Measurements from ENCODE around the gene PBX3. TPM values are rescaled to one million over a fixed set of nuclear protein-coding genes. Genes with fewer than 3 reads are reported as not detected.
"Not testable (repeated sequence)": the region's sequence is repeated elsewhere in the genome, so short reads cannot be mapped to it uniquely, and the experiment has no call there.

Gene PBX3
- total RNA-seq, 4 donors from 2014 or later = 19.3 to 41.3 (median 25.1) TPM

DNA sequence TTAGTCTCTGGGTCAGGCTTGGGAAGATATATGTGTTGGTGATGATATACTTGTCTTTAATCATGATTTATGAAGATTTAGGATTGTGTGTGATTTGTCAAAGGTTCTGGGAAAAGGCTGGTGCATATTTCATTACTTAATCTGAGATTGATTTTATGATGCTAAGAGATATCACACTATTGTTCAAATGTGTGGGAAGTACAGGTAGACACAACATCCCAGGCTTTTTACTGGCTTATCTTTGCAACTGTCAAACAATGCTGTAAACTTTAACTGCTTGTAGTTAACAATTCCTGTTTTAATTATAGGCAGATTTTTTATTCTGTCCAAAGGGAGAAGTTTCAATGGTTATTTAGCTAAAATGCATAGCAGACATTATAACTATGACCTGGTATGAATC lies 23.9 kb downstream of the PBX3 start:
- TF ChIP-seq, protein P1, sequence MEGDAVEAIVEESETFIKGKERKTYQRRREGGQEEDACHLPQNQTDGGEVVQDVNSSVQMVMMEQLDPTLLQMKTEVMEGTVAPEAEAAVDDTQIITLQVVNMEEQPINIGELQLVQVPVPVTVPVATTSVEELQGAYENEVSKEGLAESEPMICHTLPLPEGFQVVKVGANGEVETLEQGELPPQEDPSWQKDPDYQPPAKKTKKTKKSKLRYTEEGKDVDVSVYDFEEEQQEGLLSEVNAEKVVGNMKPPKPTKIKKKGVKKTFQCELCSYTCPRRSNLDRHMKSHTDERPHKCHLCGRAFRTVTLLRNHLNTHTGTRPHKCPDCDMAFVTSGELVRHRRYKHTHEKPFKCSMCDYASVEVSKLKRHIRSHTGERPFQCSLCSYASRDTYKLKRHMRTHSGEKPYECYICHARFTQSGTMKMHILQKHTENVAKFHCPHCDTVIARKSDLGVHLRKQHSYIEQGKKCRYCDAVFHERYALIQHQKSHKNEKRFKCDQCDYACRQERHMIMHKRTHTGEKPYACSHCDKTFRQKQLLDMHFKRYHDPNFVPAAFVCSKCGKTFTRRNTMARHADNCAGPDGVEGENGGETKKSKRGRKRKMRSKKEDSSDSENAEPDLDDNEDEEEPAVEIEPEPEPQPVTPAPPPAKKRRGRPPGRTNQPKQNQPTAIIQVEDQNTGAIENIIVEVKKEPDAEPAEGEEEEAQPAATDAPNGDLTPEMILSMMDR (IDR thresholded peaks at IDR 0.05) = no peak
- no peak for ATAC-seq (ENCODE audit: low FRiP score)
- no peak for DNase-seq (ENCODE audit: low spot score)

DNA sequence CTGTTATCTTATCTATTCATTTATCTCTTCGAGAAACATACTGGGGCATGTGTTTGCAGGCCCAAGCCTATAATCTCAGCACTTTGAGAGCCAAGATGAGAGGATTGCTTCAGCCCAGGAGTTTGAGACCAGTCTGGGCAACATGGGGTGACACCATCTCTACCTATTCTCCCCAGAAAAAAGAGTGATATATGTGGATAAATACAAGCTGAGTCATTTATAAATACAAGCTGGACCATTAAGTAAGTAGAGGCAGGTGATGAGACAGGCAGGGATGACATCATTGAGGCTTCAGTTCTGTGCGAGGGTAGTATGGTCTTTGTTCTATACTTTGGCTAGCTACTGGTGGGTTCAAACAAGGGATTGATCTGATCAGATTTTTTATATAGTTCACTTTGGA lies 25.6 kb downstream of the PBX3 start:
- DNase-seq (ENCODE audit: low spot score) (no peak), ATAC-seq (ENCODE audit: low FRiP score) (no peak)
- TF ChIP-seq, protein P1 (IDR thresholded peaks at IDR 0.05) = no peak

DNA sequence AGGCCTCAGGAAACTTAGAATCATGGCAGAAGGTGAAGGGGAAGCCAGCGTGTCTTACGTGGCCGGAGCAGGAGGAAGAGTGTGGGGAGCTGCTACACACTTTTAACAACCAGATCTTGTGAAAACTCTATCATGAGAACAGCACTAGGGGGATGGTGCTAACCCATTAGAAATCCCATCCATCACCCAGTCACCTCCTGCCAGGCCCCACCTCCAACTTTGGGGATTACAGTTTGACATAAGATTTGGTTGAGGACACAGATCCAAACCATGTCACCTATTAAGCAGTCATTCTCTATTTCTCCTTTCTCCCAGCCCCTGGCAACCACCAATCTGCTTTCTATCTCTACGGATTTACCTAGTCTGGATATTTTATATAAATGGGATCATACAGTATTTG lies 26.9 kb downstream of the PBX3 start:
- no peak for DNase-seq (ENCODE audit: low spot score)
- TF ChIP-seq, protein P1 (IDR thresholded peaks at IDR 0.05) = no peak
- no peak for ATAC-seq (ENCODE audit: low FRiP score)

DNA sequence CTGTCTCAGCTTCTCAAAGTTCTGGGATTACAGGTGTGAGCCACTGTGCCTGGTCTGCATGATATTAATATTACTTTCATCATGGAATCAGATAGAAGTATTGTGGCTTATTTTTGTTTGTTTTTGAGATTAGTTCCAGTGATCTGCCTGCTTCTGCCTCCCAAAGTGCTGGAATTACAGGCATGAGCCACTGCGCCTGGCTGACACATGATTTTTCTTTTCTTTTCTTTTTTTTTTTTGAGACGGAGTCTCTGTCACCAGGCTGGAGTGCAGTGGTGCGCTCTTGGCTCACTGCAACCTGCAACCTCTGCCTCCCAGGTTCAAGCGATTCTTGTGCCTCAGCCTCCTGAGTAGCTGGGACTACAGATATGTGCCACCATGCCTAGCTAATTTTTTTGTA lies 29.6 kb downstream of the PBX3 start:
- ATAC-seq (ENCODE audit: low FRiP score); DNase-seq (ENCODE audit: low spot score): not testable (repeated sequence)

DNA sequence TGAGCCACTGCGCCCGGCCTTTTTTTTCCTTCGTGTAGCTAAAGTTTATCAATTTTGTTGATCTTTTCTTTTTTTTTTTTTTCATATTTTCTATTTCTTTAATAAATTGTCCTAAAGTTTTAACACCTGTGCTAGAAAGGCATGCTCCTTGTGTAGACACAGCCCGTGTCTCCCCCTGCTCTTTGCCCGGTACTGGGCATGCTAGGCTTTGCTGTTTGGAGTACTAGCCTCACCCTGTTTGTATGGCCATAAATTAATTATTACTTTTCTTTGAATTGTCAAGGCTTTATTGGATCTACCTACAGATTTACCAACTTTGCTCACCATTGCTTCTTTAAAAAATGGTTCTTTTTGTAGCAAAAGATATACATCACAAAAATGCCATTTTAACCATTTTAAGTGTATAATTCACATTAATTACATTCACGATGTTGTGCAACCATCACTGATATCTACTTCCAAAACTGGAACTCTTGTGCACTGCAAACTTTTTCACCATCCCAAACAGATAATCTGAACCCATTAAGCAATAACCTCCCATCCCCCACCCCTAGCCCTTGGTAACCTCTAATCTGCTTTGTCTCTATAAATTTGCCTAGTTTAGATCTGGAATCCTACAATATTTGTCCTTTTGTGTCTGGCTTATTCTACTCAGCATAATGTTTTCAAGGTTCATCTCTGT lies 31.5 kb downstream of the PBX3 start:
- not testable (repeated sequence) for ATAC-seq (ENCODE audit: low FRiP score); DNase-seq (ENCODE audit: low spot score)

DNA sequence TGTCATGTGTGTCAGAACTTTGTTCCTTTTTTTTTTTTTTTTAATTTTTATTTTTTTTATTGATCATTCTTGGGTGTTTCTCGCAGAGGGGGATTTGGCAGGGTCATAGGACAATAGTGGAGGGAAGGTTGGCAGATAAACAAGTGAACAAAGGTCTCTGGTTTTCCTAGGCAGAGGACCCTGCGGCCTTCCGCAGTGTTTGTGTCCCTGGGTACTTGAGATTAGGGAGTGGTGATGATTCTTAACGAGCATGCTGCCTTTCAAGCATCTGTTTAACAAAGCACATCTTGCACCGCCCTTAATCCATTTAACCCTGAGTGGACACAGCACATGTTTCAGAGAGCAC lies 32.0 kb downstream of the PBX3 start:
- ATAC-seq (ENCODE audit: low FRiP score); DNase-seq (ENCODE audit: low spot score): not testable (repeated sequence)

DNA sequence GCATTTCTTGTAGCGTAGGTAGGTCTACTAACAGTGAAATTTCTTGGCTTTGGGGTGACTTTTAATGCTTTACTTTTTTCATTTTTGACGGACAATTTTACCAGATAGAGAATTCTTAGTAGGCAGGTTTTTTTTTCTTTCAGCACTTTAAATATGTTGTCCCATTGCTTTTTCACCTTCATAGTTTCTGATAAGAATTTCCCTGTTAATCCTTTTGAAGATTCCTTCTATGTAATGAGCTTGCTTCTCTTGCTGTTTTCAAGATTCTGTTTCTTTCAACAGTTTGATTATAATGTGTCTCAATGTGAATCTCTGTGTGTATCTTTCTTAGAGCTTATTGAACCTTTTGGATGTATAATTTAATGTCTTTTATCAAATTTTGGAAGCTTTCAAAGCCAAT lies 35.5 kb downstream of the PBX3 start:
- TF ChIP-seq, protein P1 (IDR thresholded peaks at IDR 0.05) = no peak
- DNase-seq (ENCODE audit: low spot score) (no peak), ATAC-seq (ENCODE audit: low FRiP score) (no peak)

DNA sequence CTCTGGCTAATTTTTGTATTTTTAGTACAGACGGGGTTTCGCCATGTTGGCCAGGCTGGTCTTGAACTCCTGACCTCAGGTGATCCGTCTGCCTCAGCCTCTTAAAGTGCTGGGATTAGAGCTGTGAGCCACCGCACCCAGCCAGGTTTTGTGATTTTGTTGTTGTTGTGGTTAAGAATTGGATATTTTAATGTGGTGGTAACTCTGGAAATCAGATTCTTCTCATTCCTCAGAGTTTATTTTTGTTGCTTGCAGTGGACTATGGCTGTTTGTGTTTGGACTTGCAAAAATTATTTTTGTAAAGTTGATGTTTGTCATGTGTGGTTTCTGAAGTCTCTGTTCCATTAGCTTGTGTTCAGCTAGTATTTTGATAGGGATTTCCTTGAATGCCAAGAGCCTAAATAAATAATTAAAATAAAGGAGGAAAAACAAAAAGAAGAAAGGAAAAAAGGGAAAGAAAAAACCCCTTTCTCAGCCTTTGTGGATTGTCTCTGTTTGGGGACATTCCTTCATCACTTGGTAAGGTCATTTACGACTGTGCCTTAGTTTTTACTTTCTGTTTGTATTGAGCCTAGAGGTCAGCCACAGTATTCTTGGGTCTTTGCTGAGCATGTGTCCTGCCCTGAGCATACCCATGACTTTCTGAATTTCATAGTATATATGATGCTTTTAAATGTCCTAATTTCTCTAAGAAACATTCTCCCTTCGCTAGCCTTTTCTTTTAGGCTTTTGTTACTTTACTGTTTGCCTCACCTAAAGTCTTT lies 37.3 kb downstream of the PBX3 start:
- ATAC-seq (ENCODE audit: low FRiP score) (no peak), DNase-seq (ENCODE audit: low spot score) (no peak)
- TF ChIP-seq, protein P1 (IDR thresholded peaks at IDR 0.05) = no peak

Measured in omental fat pad (tissue), 4 donors.